Skeletal muscle tissue (tissue), 4 donors: ENCODE measurements around the gene RFTN1. TPM values are rescaled to one million over a fixed set of nuclear protein-coding genes. Genes with fewer than 3 reads are reported as not detected.

ENCODE experiments used
- H3K27ac ChIP-seq: one replicate; pipeline ENCODE4 v1.7.0; 2013; ENCODE audit warnings: mild to moderate bottlenecking, low read depth, low read length, inconsistent platforms
- H3K27me3 ChIP-seq, 3 donors: one replicate each; pipeline ENCODE4 v1.7.0; 2013; ENCODE audit warnings: low read length in 3 of 3; ENCODE audit not compliant: control insufficient read depth in 3 of 3, insufficient read depth in 3 of 3
- H3K36me3 ChIP-seq, 3 donors: one replicate each; pipeline ENCODE4 v1.7.0; 2013; ENCODE audit warnings: low read length in 3 of 3; ENCODE audit not compliant: control insufficient read depth in 3 of 3, insufficient read depth in 3 of 3
- H3K4me1 ChIP-seq, 3 donors: one replicate each; pipeline ENCODE4 v1.7.0; 2013; ENCODE audit warnings: low read length in 3 of 3, mild to moderate bottlenecking in 3 of 3; ENCODE audit not compliant: control insufficient read depth in 3 of 3, insufficient read depth in 3 of 3
- H3K4me3 ChIP-seq, 3 donors: one replicate each; pipeline ENCODE4 v1.7.0; 2013; ENCODE audit warnings: low read length in 3 of 3
- H3K9ac ChIP-seq, 3 donors: one replicate each; pipeline ENCODE4 v1.7.0; 2013; ENCODE audit warnings: low read length in 3 of 3, mild to moderate bottlenecking in 3 of 3, moderate library complexity in 2 of 3, low read depth in 1 of 3
- H3K9me3 ChIP-seq, 3 donors: one replicate each; pipeline ENCODE4 v1.7.0; 2013; ENCODE audit warnings: low read length in 3 of 3; ENCODE audit not compliant: control insufficient read depth in 3 of 3
- total RNA-seq: library from RNA; depleted of rRNA; stranded (reverse); fragments of >200 nt; gene quantifications from one replicate; pipeline ENCODE4 v1.2.3, GENCODE V29; 2014
- donor health status: Osteomylitis.

The RFTN1 gene
- total RNA-seq, 1 donor from 2014 or later: 15.7 TPM

DNA sequence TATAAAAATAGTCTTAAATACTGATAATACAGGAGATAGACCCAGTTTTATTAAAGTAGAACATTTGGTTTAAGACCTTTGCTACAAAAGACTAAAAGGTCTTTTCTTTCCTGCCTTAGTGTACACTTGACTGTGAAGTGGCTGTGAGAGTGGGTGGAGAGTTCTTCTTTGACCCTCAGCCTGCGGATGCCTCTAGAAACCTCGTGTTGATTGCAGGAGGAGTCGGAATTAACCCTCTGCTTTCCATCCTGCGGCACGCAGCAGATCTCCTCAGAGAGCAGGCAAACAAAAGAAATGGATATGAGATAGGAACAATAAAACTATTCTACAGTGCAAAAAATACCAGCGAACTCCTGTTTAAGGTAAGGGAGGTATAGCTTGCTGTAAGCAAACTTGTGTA, 212.0 kb downstream of the RFTN1 start:
- Histone ChIP-seq H3K27me3 (no peaks in the 10 kb centered on the region), H3K4me1 (no peaks in the 10 kb centered on the region), H3K9me3 (no peaks in the 10 kb centered on the region), H3K9ac (no peak overlapping the region), H3K4me3 (no peak overlapping the region), H3K36me3 (peaks cover 16 to 25% (median 19%) of the 10 kb centered on the region in 3 donors), H3K27ac (no peak overlapping the region)

DNA sequence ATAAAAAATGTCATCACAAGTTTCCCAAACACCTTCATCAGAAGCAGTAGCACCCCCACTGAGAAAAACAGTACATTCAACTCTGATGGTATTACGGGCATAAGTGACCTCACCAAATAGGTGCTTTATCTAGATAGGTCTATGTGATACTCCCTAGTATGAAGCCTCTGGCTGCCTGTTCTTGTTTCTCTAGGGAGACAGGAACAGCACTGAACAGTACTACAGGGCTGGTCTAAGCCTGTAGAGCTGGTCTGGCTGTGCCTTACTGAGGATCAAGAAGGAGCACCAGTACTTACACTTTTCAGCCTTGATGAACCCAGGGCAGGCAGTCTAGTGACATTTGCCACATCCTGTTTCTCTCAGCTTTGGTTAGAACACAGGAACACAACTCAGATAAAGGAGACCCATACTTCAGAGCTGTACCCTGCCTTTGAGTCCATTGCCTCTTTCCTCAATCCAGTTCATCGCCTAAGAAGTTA, 212.6 kb downstream of the RFTN1 start:
- no peaks in the 10 kb centered on the region for H3K4me1 ChIP-seq
- no peaks in the 10 kb centered on the region for H3K9me3 ChIP-seq
- no peak overlapping the region for H3K9ac ChIP-seq
- no peak overlapping the region for H3K4me3 ChIP-seq
- H3K36me3 ChIP-seq: peaks cover 14 to 24% (median 20%) of the 10 kb centered on the region in 3 donors
- H3K27me3 ChIP-seq: no peaks in the 10 kb centered on the region
- H3K27ac ChIP-seq: no peak overlapping the region

DNA sequence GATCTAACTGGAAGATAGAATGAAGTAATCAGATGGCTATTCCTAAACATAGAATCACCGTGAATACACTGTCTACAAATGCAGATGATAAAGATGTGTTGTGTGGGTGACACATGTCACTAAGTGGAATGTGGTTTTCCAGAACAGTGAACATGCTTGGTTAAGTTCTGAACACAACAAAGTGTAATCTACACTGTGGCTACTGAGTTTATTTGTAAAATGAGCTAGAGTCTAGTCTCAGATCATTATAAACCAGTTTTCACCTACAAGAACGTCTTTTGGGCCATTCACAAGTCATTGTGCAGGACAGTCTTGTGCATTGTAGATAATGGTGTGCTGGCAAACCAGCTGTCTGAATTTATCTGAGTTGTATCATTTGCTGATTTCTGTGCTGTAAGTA, 213.2 kb downstream of the RFTN1 start:
- H3K4me3 ChIP-seq: no peak overlapping the region
- no peaks in the 10 kb centered on the region for H3K4me1 ChIP-seq
- H3K27ac ChIP-seq: no peak overlapping the region
- H3K36me3 ChIP-seq: peaks cover 9 to 25% (median 21%) of the 10 kb centered on the region in 3 donors
- H3K9me3 ChIP-seq: no peaks in the 10 kb centered on the region
- no peaks in the 10 kb centered on the region for H3K27me3 ChIP-seq
- no peak overlapping the region for H3K9ac ChIP-seq

DNA sequence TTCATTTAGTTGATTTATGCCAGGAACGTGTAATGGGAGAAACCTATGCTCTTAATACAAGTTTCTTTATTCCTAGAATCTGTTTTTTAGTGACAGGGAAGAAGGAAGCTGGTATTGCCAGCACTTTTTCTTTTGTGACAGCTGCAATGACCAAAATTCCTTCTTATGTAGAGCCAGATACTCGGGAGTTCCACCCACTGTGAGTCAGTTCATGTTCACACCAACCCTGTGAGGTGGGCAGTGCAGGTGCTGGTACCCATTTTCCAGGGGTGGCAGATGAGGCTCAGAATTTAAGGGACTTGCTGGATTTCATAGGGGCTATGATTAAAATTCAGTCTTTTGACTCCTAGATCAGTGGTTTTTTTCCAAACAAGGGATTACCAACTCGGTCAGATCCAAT, 213.8 kb downstream of the RFTN1 start:
- Histone ChIP-seq H3K9ac (no peak overlapping the region), H3K4me1 (no peaks in the 10 kb centered on the region), H3K4me3 (no peak overlapping the region), H3K36me3 (peaks cover 9 to 27% (median 16%) of the 10 kb centered on the region in 3 donors), H3K27me3 (no peaks in the 10 kb centered on the region), H3K9me3 (no peaks in the 10 kb centered on the region), H3K27ac (no peak overlapping the region)

DNA sequence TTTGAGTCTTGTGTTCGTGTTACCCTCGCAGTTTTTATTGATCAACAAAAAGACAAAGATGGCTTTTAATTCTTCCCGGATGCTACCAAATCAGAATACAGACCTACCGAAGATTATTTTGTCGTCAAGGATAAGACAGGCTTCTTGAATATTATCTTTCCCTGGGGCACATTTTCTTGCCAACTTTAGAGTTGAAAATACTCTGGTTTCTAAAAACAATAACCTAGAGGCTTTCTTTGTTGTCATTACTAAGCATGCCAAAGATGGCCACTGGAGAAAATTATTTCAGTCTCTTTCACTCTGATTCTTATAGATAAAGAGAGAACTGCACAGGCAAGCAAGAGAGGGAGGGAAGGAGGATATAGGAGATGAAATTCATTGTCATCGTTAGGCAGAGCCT, 214.6 kb downstream of the RFTN1 start:
- H3K4me3 ChIP-seq: no peak overlapping the region
- no peak overlapping the region for H3K9ac ChIP-seq
- H3K4me1 ChIP-seq: no peaks in the 10 kb centered on the region

DNA sequence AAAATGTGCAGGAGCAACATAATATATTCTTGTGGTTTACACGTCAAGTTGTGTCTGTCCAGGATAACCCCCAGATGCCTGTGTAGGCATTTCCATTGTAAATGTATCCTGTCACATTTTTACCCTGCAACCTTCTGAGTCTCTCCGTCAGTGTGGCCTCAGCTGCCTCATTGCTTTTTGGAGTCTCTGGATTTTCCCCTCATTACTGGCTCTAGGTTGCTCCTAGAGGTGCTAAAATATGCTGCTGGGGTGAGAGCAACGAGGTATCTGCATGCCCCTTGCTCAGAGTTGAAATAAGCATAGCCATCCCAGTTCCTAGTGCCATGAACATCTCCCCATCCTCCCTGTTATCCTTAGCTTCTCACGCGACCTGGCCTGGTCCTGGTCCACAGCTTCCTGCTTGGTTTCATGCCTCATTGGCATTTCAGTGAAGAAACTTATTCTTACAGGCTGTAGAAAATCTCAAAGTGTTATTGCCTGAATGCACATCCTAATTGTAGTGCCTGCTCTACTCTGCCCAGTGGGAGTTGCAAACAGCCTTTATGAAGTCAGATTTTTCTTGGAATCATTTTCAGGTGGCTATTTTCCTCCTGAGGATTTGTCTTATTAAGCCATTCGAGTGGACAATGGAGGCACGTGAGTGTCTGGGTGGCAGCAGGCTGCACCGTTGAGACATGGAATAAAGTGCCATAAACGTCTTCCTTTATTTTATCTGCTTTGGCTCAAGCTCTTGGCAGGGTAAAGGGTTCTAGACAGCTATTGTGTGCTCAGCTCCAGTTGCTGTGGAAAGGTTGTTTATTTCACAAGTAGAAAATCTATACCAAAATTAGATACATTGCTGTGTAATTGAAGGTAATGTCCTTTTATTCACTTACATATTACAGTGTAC, 215.3 kb downstream of the RFTN1 start:
- Histone ChIP-seq H3K36me3 (peaks cover 9 to 25% (median 14%) of the 10 kb centered on the region in 3 donors), H3K4me3 (no peak overlapping the region), H3K9ac (no peak overlapping the region), H3K27ac (no peak overlapping the region), H3K9me3 (no peaks in the 10 kb centered on the region), H3K27me3 (no peaks in the 10 kb centered on the region), H3K4me1 (no peaks in the 10 kb centered on the region)

More for the DNA sequence above, 214.6 kb downstream of the RFTN1 start:
- no peaks in the 10 kb centered on the region for H3K9me3 ChIP-seq
- H3K27me3 ChIP-seq: no peaks in the 10 kb centered on the region
- H3K36me3 ChIP-seq: peaks cover 9 to 25% (median 14%) of the 10 kb centered on the region in 3 donors
- H3K27ac ChIP-seq: no peak overlapping the region

DNA sequence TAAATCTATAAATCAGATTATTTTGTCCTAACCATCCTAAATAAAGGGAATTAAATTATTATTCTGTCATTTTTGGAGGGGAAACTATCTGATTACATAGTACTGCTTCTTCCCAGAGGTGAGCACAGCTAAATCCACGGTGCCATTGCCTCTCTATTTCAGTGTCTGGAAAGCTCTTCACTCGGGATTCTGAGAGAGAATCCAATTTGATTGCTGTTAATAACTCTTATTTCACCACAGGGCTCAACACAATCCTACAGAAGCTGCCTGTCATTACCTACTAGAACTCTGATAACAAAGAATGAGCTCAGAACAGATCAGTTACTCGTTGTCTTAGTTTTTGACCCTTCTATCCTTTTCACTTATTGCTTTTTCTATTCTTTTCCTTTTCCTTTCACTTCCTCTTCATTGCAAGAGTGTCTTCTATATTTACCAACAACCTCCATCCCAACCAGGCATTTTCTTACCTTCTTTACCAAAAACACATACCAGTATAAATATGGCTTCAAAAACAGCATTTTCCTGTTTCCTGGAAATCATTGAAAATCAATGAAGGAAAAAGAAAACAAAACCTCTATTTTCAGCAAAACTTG, 218.1 kb downstream of the RFTN1 start:
- Histone ChIP-seq H3K9ac (no peak overlapping the region), H3K36me3 (peaks cover 0 to 5% (median 5%) of the 10 kb centered on the region in 3 donors), H3K27ac (no peak overlapping the region), H3K4me1 (peaks cover 0 to 2% (median 0%) of the 10 kb centered on the region in 3 donors), H3K27me3 (no peaks in the 10 kb centered on the region), H3K4me3 (no peak overlapping the region), H3K9me3 (no peaks in the 10 kb centered on the region)

DNA sequence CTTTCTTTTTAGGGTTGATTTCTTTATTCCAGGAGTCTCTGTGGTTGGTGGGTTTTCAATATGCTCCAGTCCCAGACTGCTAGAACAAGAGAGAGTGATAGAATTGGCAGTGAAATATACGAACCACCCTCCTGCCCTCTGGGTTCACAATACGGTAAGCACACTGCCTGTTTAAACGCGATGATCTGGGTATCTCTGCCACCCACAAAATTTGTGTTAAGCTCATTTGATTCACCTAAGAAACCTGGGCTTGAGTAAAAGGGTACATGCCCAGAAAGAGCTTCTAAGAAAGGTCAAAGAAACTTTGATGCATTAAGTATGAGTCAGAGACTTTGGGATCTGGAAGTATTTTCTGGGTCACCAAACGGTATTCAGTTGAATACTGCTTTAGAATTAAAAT, 218.7 kb downstream of the RFTN1 start:
- Histone ChIP-seq H3K4me3 (no peak overlapping the region), H3K36me3 (peaks cover 0 to 5% (median 5%) of the 10 kb centered on the region in 3 donors), H3K9me3 (no peaks in the 10 kb centered on the region), H3K9ac (no peak overlapping the region), H3K4me1 (peaks cover 2 to 5% (median 3%) of the 10 kb centered on the region in 3 donors), H3K27ac (no peak overlapping the region), H3K27me3 (no peaks in the 10 kb centered on the region)

DNA sequence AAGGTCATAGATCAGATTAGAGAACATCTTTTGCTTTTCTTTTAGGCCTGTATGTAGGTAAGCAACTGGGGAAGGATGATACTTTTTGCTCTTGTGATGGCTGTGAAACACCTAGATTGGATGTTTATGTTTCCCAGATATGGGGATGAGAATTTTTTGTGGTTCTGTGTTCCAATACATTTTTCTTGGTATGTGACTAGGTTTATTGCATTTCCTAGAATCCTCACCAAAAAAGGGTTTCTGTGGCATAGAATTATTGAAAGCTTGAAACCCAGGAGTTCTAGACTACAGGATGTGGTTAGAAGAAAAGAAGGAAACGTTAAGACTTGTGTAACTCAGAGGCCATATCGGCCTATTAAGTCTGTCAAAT, 222.7 kb downstream of the RFTN1 start:
- peaks cover 34 to 42% (median 41%) of the 10 kb centered on the region in 3 donors for H3K4me1 ChIP-seq
- no peak overlapping the region for H3K27ac ChIP-seq

More for the DNA sequence above, 222.7 kb downstream of the RFTN1 start:
- Histone ChIP-seq H3K27me3 (no peaks in the 10 kb centered on the region), H3K9me3 (no peaks in the 10 kb centered on the region), H3K36me3 (peaks cover 0 to 2% (median under 1%) of the 10 kb centered on the region in 3 donors), H3K4me3 (no peak overlapping the region), H3K9ac (no peak overlapping the region)
